Right lobe of liver (tissue), 6 donors: ENCODE data around the gene DOK6. TPM values are rescaled to one million over a fixed set of nuclear protein-coding genes. Genes with fewer than 3 reads are reported as not detected.

Source experiments
- ATAC-seq, 4 donors: fragments of 200-7000 bp; cut with Tn5 transposase; one replicate each; pipeline ENCODE4 v1.9.1; 2020; ENCODE audit warnings: mild to moderate bottlenecking in 4 of 4, moderate library complexity in 4 of 4
- DNase-seq, 3 donors: peaks; one replicate each; pipeline ENCODE4 v3.0.0-alpha.2; 2020
- H3K27ac ChIP-seq, 3 donors: fragments of 200-600 bp; one replicate each; pipeline ENCODE4 v1.8.0; 2022
- H3K27me3 ChIP-seq, 2 donors: fragments of 200-600 bp; one replicate each; pipeline ENCODE4 v1.8.0; 2022
- H3K36me3 ChIP-seq, 4 donors: fragments of 200-600 bp; sonication (generic) in 1 of 4; one replicate each; pipeline versions ENCODE4 v1.5.1 to v1.8.0; 2017 to 2022; ENCODE audit warnings: control low read depth in 1 of 4
- H3K4me1 ChIP-seq, 4 donors: fragments of 200-600 bp; sonication (generic) in 1 of 4; one replicate each; pipeline versions ENCODE4 v1.5.1 to v1.8.0; 2017 to 2022; ENCODE audit warnings: control low read depth in 1 of 4
- H3K4me3 ChIP-seq, 3 donors: fragments of 200-600 bp; one replicate each; pipeline ENCODE4 v1.8.0; 2022
- H3K9me3 ChIP-seq, 4 donors: fragments of 200-600 bp; sonication (generic) in 1 of 4; one replicate each; pipeline versions ENCODE4 v1.5.1 to v1.8.0; 2017 to 2022; ENCODE audit warnings: control low read depth in 1 of 4
- CTCF ChIP-seq, 4 donors: fragments of 200-600 bp in 3 of 4; fragments of 450-650 bp in 1 of 4; IDR thresholded peaks; one replicate each; pipeline versions ENCODE4 v1.5.1 to v1.8.0; 2016 to 2022; ENCODE audit warnings: antibody characterized with exemption in 4 of 4, mild to moderate bottlenecking in 2 of 4
- POLR2A ChIP-seq: fragments of 450-650 bp; IDR thresholded peaks from one replicate; pipeline ENCODE4 v1.6.1; 2017; ENCODE audit warnings: antibody characterized with exemption, mild to moderate bottlenecking
- WGBS: methylation state at CpG from one replicate; pipeline ENCODE4 v1.1.6; 2018; ENCODE audit warnings: low coverage, low lambda C conversion rate; ENCODE audit not compliant: insufficient coverage; ENCODE audit errors: missing lambda C conversion rate; 5-methylcytosine and 5-hydroxymethylcytosine counted together
- intact Hi-C, 2 donors: fragments of 100-400 bp; cut with DNase I; formaldehyde crosslinking; loops; one replicate each; pipeline versions ENCODE4 v1.11.2 to v1.14.1; 2022
- total RNA-seq, 6 experiments: library from RNA; depleted of rRNA in 2 of 6; stranded (reverse); fragments of >200 nt in 2 of 6; fragmentation: NEBNext Ultra II Directional in 3 of 6; extraction: Animal tissue kit (Norgen Biotek cat#: 25700) in 3 of 6; gene quantifications; one replicate each; pipeline versions ENCODE4 v1.1.0 to v1.2.4, GENCODE V29; 2016 to 2023
- donor health status: DM: no; HTN: yes; CAD: no.
- donor health status: DM: no; HTN: no; CAD: no.
- donor health status: DM: no; HTN: no; CAD: no.
- donor health status: DM: no; HTN: yes; CAD: no.
- donor health status: DM: no; HTN: yes; CAD: no.

DOK6 gene
- total RNA-seq, 6 experiments from 2014 or later: 0.37 to 2.9 (median 2.1) TPM; not detected in 1

- H3K27me3 ChIP-seq: no peaks in the 10 kb centered on the region
- ATAC-seq (no peak), DNase-seq (no peak)
- H3K4me3 ChIP-seq: no peak overlapping the region
- WGBS: 36% methylated on average over 2 of the region's 2 CpGs
- no peaks in the 10 kb centered on the region for H3K9me3 ChIP-seq
- H3K27ac ChIP-seq: no peak overlapping the region
- intact Hi-C loops: no loop called here
- H3K4me1 ChIP-seq: no peaks in the 10 kb centered on the region
- TF ChIP-seq CTCF (IDR thresholded peaks at IDR 0.05) (no peak), POLR2A (no peak)
- H3K36me3 ChIP-seq: no peaks in the 10 kb centered on the region
Observed at GRCh38 chr18:69649684-69650083, 249.0 kb downstream of the DOK6 start.

GRCh38 chr18:69651243-69651642 is 250.6 kb downstream of the DOK6 start:
- no peaks in the 10 kb centered on the region for H3K4me1 ChIP-seq
- no peaks in the 10 kb centered on the region for H3K36me3 ChIP-seq
- ATAC-seq: no peak
- no peak for TF ChIP-seq CTCF (IDR thresholded peaks at IDR 0.05)
- TF ChIP-seq POLR2A: no peak
- DNase-seq: no peak
- H3K9me3 ChIP-seq: no peaks in the 10 kb centered on the region
- H3K4me3 ChIP-seq: no peak overlapping the region
- intact Hi-C loops: no loop called here
- 91% methylated on average over 5 of the region's 5 CpGs for WGBS
- H3K27ac ChIP-seq: no peak overlapping the region
- H3K27me3 ChIP-seq: no peaks in the 10 kb centered on the region

- DNase-seq (no peak), ATAC-seq (no peak)
- Histone ChIP-seq H3K36me3 (no peaks in the 10 kb centered on the region), H3K27me3 (no peaks in the 10 kb centered on the region), H3K27ac (no peak overlapping the region), H3K9me3 (no peaks in the 10 kb centered on the region), H3K4me1 (no peaks in the 10 kb centered on the region), H3K4me3 (no peak overlapping the region)
- TF ChIP-seq CTCF (IDR thresholded peaks at IDR 0.05): no peak
- no peak for TF ChIP-seq POLR2A
- intact Hi-C loops: no loop called here
Observed at GRCh38 chr18:69655816-69656215, 255.1 kb downstream of the DOK6 start.

GRCh38 chr18:69658103-69658502 is 257.4 kb downstream of the DOK6 start:
- ATAC-seq: no peak
- no peak for DNase-seq
- no peak for TF ChIP-seq CTCF (IDR thresholded peaks at IDR 0.05)
- no peak for TF ChIP-seq POLR2A
- no peak overlapping the region for H3K4me3 ChIP-seq
- no peaks in the 10 kb centered on the region for H3K27me3 ChIP-seq
- H3K27ac ChIP-seq: no peak overlapping the region
- H3K36me3 ChIP-seq: no peaks in the 10 kb centered on the region
- H3K4me1 ChIP-seq: no peaks in the 10 kb centered on the region
- H3K9me3 ChIP-seq: no peaks in the 10 kb centered on the region
- 72% methylated on average over 4 of the region's 4 CpGs for WGBS
- intact Hi-C loops: no loop called here

GRCh38 chr18:69658685-69659084 is 258.0 kb downstream of the DOK6 start:
- H3K27ac ChIP-seq: no peak overlapping the region
- WGBS: 46% methylated on average over 2 of the region's 2 CpGs

More at GRCh38 chr18:69658685-69659084, 258.0 kb downstream of the DOK6 start:
- intact Hi-C loops: no loop called here
- TF ChIP-seq CTCF (IDR thresholded peaks at IDR 0.05) (no peak), POLR2A (no peak)
- no peak for ATAC-seq
- Histone ChIP-seq H3K9me3 (no peaks in the 10 kb centered on the region), H3K36me3 (no peaks in the 10 kb centered on the region), H3K4me1 (no peaks in the 10 kb centered on the region), H3K27me3 (no peaks in the 10 kb centered on the region), H3K4me3 (no peak overlapping the region)
- no peak for DNase-seq
